Neural progenitor cell (in vitro differentiated cells): ENCODE data around the gene DNAH9. TPM values are rescaled to one million over a fixed set of nuclear protein-coding genes. Genes with fewer than 3 reads are reported as not detected.

Experiments used
- DNase-seq: peaks from one replicate; pipeline ENCODE4 v3.0.0-alpha.2; 2016; ENCODE audit warnings: low spot score
- H2AFZ ChIP-seq: fragments of 200-600 bp; sonication (generic); replicated peaks from 2 replicates; pipeline ENCODE4 v1.6.1; 2016; ENCODE audit warnings: antibody characterized with exemption
- H3F3A ChIP-seq: fragments of 200-600 bp; sonication (generic); 2 replicates; pipeline ENCODE4 v1.6.1; 2016; ENCODE audit warnings: antibody characterized with exemption, low read depth
- H3K27ac ChIP-seq: fragments of 200-600 bp; sonication (generic); 2 replicates; pipeline ENCODE4 v1.5.1; 2016; ENCODE audit warnings: mild to moderate bottlenecking
- H3K27me3 ChIP-seq: fragments of 200-600 bp; sonication (generic); 2 replicates; pipeline ENCODE4 v1.6.1; 2016; ENCODE audit warnings: mild to moderate bottlenecking, moderate library complexity
- H3K36me3 ChIP-seq: fragments of 200-600 bp; sonication (generic); 2 replicates; pipeline ENCODE4 v1.5.1; 2016
- H3K4me1 ChIP-seq: fragments of 200-600 bp; sonication (generic); 2 replicates; pipeline ENCODE4 v1.6.1; 2016; ENCODE audit warnings: mixed run types
- H3K4me2 ChIP-seq: fragments of 200-600 bp; sonication (generic); 2 replicates; pipeline ENCODE4 v1.6.1; 2016
- H3K4me3 ChIP-seq: fragments of 200-600 bp; sonication (generic); 2 replicates; pipeline ENCODE4 v1.5.1; 2016
- H3K79me2 ChIP-seq: fragments of 200-600 bp; sonication (generic); 2 replicates; pipeline ENCODE4 v1.6.1; 2016; ENCODE audit warnings: low read depth
- H3K9ac ChIP-seq: fragments of 200-600 bp; sonication (generic); 2 replicates; pipeline ENCODE4 v1.6.1; 2016
- H3K9me3 ChIP-seq: fragments of 200-600 bp; sonication (generic); 2 replicates; pipeline ENCODE4 v1.5.1; 2016; ENCODE audit warnings: low read depth
- H4K20me1 ChIP-seq: fragments of 200-600 bp; sonication (generic); 2 replicates; pipeline ENCODE4 v1.6.1; 2016; ENCODE audit warnings: low read depth
- H3K27ac Mint-ChIP-seq: 3 replicates; pipeline ENCODE4 v1.8.0; 2021; ENCODE audit warnings: mixed read lengths
- H3K27me3 Mint-ChIP-seq: 2 replicates; pipeline ENCODE4 v1.8.0; 2022; ENCODE audit warnings: low read depth, mild to moderate bottlenecking, inconsistent platforms, moderate library complexity, mixed read lengths; ENCODE audit not compliant: insufficient read depth
- H3K36me3 Mint-ChIP-seq: 3 replicates; pipeline ENCODE4 v1.8.0; 2021; ENCODE audit warnings: mixed read lengths
- H3K4me1 Mint-ChIP-seq: 3 replicates; pipeline ENCODE4 v1.8.0; 2021; ENCODE audit warnings: mixed read lengths
- H3K4me3 Mint-ChIP-seq: 3 replicates; pipeline ENCODE4 v1.8.0; 2021; ENCODE audit warnings: mild to moderate bottlenecking, moderate library complexity, mixed read lengths
- H3K9me3 Mint-ChIP-seq: 3 replicates; pipeline ENCODE4 v1.8.0; 2020; ENCODE audit warnings: mixed read lengths
- EZH2 ChIP-seq: fragments of 200-600 bp; sonication (generic); IDR thresholded peaks from 2 replicates; pipeline ENCODE4 v1.6.1; 2017; ENCODE audit warnings: antibody characterized with exemption, mild to moderate bottlenecking, moderate library complexity
- EZH2phosphoT487 ChIP-seq: fragments of 200-600 bp; sonication (generic); IDR thresholded peaks from 2 replicates; pipeline ENCODE4 v1.6.1; 2017; ENCODE audit warnings: antibody characterized with exemption
- total RNA-seq: library from RNA; depleted of rRNA; stranded (reverse); fragments of >200 nt; gene quantifications from 2 replicates; pipeline ENCODE4 v1.2.3, GENCODE V29; 2015; ENCODE audit warnings: low replicate concordance
- TF ChIP-seq, protein P1 (sequence below): fragments of 200-600 bp; sonication (generic); IDR thresholded peaks from 2 replicates; pipeline ENCODE4 v1.5.1; 2017; ENCODE audit warnings: antibody characterized with exemption, mild to moderate bottlenecking

Gene DNAH9
- total RNA-seq, 1 donor from 2014 or later: 1.3 TPM

DNA sequence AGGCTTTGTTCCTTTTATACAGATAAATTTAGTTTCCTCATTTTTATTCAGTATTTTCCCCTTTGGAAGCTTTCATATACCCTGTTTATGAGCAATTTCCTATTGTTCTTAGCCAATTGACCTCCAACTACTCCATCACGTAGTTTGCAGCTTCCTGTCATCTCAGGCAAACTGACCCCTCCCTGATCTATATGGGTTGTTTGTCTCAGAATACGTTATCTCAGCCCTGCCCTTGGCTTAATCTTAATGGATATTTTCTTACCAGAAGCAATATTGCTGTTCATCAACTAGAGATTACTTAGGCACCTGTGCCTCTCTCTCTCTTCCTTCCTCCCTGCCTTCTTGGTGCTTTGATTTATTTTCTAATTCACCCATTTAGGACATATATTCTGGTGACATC is 317.8 kb downstream of the DNAH9 start:
- no peaks in the 10 kb centered on the region for H3K36me3 Mint-ChIP-seq
- no peaks in the 10 kb centered on the region for H3K27me3 Mint-ChIP-seq
- H3K27me3 ChIP-seq: no peaks in the 10 kb centered on the region
- no peak for DNase-seq
- H3K9me3 ChIP-seq: no peaks in the 10 kb centered on the region
- H3F3A ChIP-seq: no peaks in the 10 kb centered on the region
- no peak overlapping the region for H3K27ac Mint-ChIP-seq
- H3K36me3 ChIP-seq: no peaks in the 10 kb centered on the region
- H3K4me2 ChIP-seq: no peak overlapping the region
- H3K9me3 Mint-ChIP-seq: peaks cover 11% of the 10 kb centered on the region
- no peaks in the 10 kb centered on the region for H3K4me1 Mint-ChIP-seq
- no peak overlapping the region for H3K27ac ChIP-seq
- H3K79me2 ChIP-seq: no peaks in the 10 kb centered on the region
- TF ChIP-seq, protein P1, sequence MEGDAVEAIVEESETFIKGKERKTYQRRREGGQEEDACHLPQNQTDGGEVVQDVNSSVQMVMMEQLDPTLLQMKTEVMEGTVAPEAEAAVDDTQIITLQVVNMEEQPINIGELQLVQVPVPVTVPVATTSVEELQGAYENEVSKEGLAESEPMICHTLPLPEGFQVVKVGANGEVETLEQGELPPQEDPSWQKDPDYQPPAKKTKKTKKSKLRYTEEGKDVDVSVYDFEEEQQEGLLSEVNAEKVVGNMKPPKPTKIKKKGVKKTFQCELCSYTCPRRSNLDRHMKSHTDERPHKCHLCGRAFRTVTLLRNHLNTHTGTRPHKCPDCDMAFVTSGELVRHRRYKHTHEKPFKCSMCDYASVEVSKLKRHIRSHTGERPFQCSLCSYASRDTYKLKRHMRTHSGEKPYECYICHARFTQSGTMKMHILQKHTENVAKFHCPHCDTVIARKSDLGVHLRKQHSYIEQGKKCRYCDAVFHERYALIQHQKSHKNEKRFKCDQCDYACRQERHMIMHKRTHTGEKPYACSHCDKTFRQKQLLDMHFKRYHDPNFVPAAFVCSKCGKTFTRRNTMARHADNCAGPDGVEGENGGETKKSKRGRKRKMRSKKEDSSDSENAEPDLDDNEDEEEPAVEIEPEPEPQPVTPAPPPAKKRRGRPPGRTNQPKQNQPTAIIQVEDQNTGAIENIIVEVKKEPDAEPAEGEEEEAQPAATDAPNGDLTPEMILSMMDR: no peak
- TF ChIP-seq EZH2 (no peak), EZH2phosphoT487 (no peak)
- no peak overlapping the region for H3K9ac ChIP-seq
- H2AFZ ChIP-seq: no peak overlapping the region
- H3K4me3 Mint-ChIP-seq: no peak overlapping the region
- H3K4me1 ChIP-seq: no peaks in the 10 kb centered on the region
- no peak overlapping the region for H3K4me3 ChIP-seq
- H4K20me1 ChIP-seq: no peaks in the 10 kb centered on the region

DNA sequence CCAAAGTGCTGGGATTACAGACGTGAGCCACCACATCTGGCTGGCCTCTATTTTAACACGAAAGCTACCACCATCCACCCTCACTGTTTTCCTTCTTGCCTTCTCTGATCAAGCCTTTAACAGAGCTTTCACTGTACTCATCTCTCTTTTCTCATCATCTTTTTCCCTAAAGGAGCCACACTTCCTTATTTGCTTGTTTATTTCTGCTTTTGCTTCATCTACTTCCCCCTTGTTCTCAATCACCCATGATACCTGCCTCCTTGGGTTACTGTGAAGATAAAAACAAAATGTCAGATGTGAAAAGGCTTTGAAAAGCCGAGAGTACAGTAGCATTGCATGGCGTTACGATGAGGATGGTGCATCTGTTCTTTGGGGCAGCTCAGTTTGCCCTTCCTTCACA is 319.1 kb downstream of the DNAH9 start:
- Histone ChIP-seq H3K9ac (no peak overlapping the region), H3K4me3 (no peak overlapping the region), H3K4me1 (no peaks in the 10 kb centered on the region), H3K4me2 (no peak overlapping the region), H3K27me3 (no peaks in the 10 kb centered on the region), H2AFZ (peak overlapping the region; percentile 68), H3K79me2 (no peaks in the 10 kb centered on the region), H3F3A (no peaks in the 10 kb centered on the region), H3K9me3 (no peaks in the 10 kb centered on the region), H3K27ac (no peak overlapping the region), H3K36me3 (no peaks in the 10 kb centered on the region), H4K20me1 (no peaks in the 10 kb centered on the region)
- TF ChIP-seq EZH2phosphoT487: no peak
- no peak for TF ChIP-seq EZH2
- TF ChIP-seq, protein P1: no peak
- H3K4me3 Mint-ChIP-seq: no peak overlapping the region
- H3K27ac Mint-ChIP-seq: no peak overlapping the region
- no peaks in the 10 kb centered on the region for H3K27me3 Mint-ChIP-seq
- no peaks in the 10 kb centered on the region for H3K36me3 Mint-ChIP-seq
- peaks cover 2% of the 10 kb centered on the region for H3K9me3 Mint-ChIP-seq
- DNase-seq: no peak
- no peaks in the 10 kb centered on the region for H3K4me1 Mint-ChIP-seq

DNA sequence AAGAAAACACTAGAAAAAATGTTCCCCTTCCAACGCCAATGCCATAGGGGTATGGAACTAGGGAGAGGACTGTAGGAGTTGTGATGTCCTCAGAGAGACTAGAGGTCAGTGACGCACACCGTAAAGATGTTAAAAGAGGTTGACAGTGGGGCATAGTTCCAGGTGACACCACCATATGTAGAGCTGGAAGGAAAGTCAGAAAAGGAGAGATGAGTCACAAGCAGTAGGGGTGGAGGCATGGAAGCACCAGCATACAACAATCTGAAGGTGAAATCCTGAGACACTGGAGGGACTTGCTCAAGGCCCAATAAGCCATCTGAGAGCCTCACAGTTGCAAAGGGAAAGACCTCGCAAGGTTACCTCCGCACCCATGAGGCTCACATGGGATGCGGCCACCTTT is 323.0 kb downstream of the DNAH9 start:
- Histone ChIP-seq H3K9me3 (no peaks in the 10 kb centered on the region), H3K27ac (no peak overlapping the region), H3K27me3 (no peaks in the 10 kb centered on the region), H3K4me2 (no peak overlapping the region), H3K79me2 (no peaks in the 10 kb centered on the region), H3F3A (no peaks in the 10 kb centered on the region), H3K9ac (no peak overlapping the region), H3K36me3 (no peaks in the 10 kb centered on the region), H4K20me1 (no peaks in the 10 kb centered on the region), H2AFZ (no peak overlapping the region), H3K4me1 (peaks cover 9% of the 10 kb centered on the region), H3K4me3 (no peak overlapping the region)
- DNase-seq: no peak
- H3K9me3 Mint-ChIP-seq: peaks cover 2% of the 10 kb centered on the region
- H3K27me3 Mint-ChIP-seq: peaks cover 4% of the 10 kb centered on the region
- H3K4me1 Mint-ChIP-seq: peaks cover 11% of the 10 kb centered on the region
- no peaks in the 10 kb centered on the region for H3K36me3 Mint-ChIP-seq
- no peak overlapping the region for H3K27ac Mint-ChIP-seq
- H3K4me3 Mint-ChIP-seq: no peak overlapping the region
- TF ChIP-seq EZH2 (no peak), EZH2phosphoT487 (no peak)
- TF ChIP-seq, protein P1: no peak

DNA sequence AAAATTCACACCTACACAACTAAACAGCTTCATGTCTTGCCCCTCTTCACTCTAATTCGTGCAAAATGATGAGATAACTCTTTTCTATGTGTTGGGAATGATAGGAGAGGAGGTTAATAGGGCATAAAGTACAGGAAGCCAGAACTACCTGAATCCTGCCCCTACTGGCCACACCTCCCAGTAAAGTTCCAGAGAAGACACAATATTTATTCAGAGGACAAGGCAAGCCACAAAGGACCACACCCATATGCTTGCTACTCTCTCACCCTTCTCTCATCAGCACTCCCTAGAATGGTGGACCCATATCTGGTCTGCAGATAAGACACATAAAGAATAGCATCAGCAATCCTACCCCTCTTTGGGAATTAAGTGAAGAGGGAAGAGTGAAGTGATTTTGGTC is 324.4 kb downstream of the DNAH9 start:
- Histone ChIP-seq H3K27me3 (no peaks in the 10 kb centered on the region), H3F3A (no peaks in the 10 kb centered on the region), H3K36me3 (no peaks in the 10 kb centered on the region), H3K9ac (no peak overlapping the region), H4K20me1 (no peaks in the 10 kb centered on the region), H3K4me1 (peaks cover 9% of the 10 kb centered on the region), H3K9me3 (no peaks in the 10 kb centered on the region), H2AFZ (no peak overlapping the region), H3K79me2 (no peaks in the 10 kb centered on the region), H3K27ac (no peak overlapping the region), H3K4me3 (no peak overlapping the region), H3K4me2 (no peak overlapping the region)
- TF ChIP-seq, protein P1: no peak
- no peak for TF ChIP-seq EZH2phosphoT487
- no peak for TF ChIP-seq EZH2
- Mint-ChIP-seq H3K4me3 (no peak overlapping the region), H3K27me3 (peaks cover 4% of the 10 kb centered on the region), H3K27ac (no peak overlapping the region), H3K9me3 (peaks cover 4% of the 10 kb centered on the region), H3K4me1 (peaks cover 11% of the 10 kb centered on the region), H3K36me3 (no peaks in the 10 kb centered on the region)
- DNase-seq: no peak
